ENCODE data around the gene ASTN2. TPM values are rescaled to one million over a fixed set of nuclear protein-coding genes. Genes with fewer than 3 reads are reported as not detected.

ASTN2 gene
- total and polyA plus RNA-seq, 2 experiments from 2014 or later: 7.0 to 24.6 TPM

- TF ChIP-seq REST (IDR thresholded peaks at IDR 0.05; ENCODE audit: unreplicated experiment): no peak
- no peak for TF ChIP-seq CTCF (conservative IDR thresholded peaks at IDR 0.05; ENCODE audit: low read depth in 2 of 2)
- no peak for TF ChIP-seq ZNF114 (CRISPR knock-in tag; IDR thresholded peaks at IDR 0.05)
- TF ChIP-seq ZNF331 (CRISPR knock-in tag; IDR thresholded peaks at IDR 0.05; ENCODE audit: low read depth): no peak
- no peak for TF ChIP-seq ETS1 (IDR thresholded peaks at IDR 0.05)
- TF ChIP-seq JUNB (IDR thresholded peaks at IDR 0.05; ENCODE audit: unreplicated experiment): no peak
- TF ChIP-seq CREB1 (CRISPR knock-in tag; IDR thresholded peaks at IDR 0.05; ENCODE audit: low read depth): no peak
Observed at GRCh38 chr9:117088786-117089185, 326.1 kb downstream of the ASTN2 start (continued).

GRCh38 chr9:117088140-117088539 lies 326.7 kb downstream of the ASTN2 start:
- H3K4me3 ChIP-seq: no peak overlapping the region
- H3K4me1 Mint-ChIP-seq: peaks cover 41% of the 10 kb centered on the region
- ATAC-seq: no peak
- H3K4me2 ChIP-seq: no peak overlapping the region
- H3K36me3 ChIP-seq (ENCODE audit: insufficient read depth): no peaks in the 10 kb centered on the region
- peaks cover 31% of the 10 kb centered on the region for H3K4me1 ChIP-seq (ENCODE audit: insufficient read depth)
- no peaks in the 10 kb centered on the region for H3F3A ChIP-seq (replicated peaks; ENCODE audit: low read depth)
- DNase-seq (ENCODE audit: low spot score): no peak
- no peak overlapping the region for H3K4me3 Mint-ChIP-seq
- H2AFZ ChIP-seq: no peak overlapping the region
- H3K27me3 Mint-ChIP-seq (ENCODE audit: insufficient read depth, low read depth, poor library complexity): peaks cover 7% of the 10 kb centered on the region
- H3K9me2 ChIP-seq (ENCODE audit: insufficient read depth): no peaks in the 10 kb centered on the region; the same call in 1 of the 2 replicates
- no peaks in the 10 kb centered on the region for H3K36me3 Mint-ChIP-seq (ENCODE audit: low read depth)
- no peaks in the 10 kb centered on the region for H3K9me3 Mint-ChIP-seq
- no peaks in the 10 kb centered on the region for H4K20me1 ChIP-seq (replicated peaks; ENCODE audit: insufficient read depth)
- H3K27ac Mint-ChIP-seq: no peak overlapping the region
- no peaks in the 10 kb centered on the region for H3K79me2 ChIP-seq (replicated peaks; ENCODE audit: insufficient read depth)
- no peaks in the 10 kb centered on the region for H3K27me3 ChIP-seq (ENCODE audit: insufficient read depth)
- H3K27ac ChIP-seq (ENCODE audit: low read depth): no peak overlapping the region
- TF ChIP-seq, protein P1, sequence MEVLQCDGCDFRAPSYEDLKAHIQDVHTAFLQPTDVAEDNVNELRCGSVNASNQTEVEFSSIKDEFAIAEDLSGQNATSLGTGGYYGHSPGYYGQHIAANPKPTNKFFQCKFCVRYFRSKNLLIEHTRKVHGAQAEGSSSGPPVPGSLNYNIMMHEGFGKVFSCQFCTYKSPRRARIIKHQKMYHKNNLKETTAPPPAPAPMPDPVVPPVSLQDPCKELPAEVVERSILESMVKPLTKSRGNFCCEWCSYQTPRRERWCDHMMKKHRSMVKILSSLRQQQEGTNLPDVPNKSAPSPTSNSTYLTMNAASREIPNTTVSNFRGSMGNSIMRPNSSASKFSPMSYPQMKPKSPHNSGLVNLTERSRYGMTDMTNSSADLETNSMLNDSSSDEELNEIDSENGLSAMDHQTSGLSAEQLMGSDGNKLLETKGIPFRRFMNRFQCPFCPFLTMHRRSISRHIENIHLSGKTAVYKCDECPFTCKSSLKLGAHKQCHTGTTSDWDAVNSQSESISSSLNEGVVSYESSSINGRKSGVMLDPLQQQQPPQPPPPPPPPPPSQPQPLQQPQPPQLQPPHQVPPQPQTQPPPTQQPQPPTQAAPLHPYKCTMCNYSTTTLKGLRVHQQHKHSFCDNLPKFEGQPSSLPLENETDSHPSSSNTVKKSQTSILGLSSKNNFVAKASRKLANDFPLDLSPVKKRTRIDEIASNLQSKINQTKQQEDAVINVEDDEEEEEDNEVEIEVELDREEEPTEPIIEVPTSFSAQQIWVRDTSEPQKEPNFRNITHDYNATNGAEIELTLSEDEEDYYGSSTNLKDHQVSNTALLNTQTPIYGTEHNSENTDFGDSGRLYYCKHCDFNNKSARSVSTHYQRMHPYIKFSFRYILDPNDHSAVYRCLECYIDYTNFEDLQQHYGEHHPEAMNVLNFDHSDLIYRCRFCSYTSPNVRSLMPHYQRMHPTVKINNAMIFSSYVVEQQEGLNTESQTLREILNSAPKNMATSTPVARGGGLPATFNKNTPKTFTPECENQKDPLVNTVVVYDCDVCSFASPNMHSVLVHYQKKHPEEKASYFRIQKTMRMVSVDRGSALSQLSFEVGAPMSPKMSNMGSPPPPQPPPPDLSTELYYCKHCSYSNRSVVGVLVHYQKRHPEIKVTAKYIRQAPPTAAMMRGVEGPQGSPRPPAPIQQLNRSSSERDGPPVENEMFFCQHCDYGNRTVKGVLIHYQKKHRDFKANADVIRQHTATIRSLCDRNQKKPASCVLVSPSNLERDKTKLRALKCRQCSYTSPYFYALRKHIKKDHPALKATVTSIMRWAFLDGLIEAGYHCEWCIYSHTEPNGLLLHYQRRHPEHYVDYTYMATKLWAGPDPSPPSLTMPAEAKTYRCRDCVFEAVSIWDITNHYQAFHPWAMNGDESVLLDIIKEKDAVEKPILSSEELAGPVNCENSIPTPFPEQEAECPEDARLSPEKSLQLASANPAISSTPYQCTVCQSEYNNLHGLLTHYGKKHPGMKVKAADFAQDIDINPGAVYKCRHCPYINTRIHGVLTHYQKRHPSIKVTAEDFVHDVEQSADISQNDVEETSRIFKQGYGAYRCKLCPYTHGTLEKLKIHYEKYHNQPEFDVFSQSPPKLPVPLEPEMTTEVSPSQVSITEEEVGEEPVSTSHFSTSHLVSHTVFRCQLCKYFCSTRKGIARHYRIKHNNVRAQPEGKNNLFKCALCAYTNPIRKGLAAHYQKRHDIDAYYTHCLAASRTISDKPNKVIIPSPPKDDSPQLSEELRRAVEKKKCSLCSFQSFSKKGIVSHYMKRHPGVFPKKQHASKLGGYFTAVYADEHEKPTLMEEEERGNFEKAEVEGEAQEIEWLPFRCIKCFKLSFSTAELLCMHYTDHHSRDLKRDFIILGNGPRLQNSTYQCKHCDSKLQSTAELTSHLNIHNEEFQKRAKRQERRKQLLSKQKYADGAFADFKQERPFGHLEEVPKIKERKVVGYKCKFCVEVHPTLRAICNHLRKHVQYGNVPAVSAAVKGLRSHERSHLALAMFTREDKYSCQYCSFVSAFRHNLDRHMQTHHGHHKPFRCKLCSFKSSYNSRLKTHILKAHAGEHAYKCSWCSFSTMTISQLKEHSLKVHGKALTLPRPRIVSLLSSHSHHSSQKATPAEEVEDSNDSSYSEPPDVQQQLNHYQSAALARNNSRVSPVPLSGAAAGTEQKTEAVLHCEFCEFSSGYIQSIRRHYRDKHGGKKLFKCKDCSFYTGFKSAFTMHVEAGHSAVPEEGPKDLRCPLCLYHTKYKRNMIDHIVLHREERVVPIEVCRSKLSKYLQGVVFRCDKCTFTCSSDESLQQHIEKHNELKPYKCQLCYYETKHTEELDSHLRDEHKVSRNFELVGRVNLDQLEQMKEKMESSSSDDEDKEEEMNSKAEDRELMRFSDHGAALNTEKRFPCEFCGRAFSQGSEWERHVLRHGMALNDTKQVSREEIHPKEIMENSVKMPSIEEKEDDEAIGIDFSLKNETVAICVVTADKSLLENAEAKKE (CRISPR knock-in tag; IDR thresholded peaks at IDR 0.05): no peak
- TF ChIP-seq ETS1 (IDR thresholded peaks at IDR 0.05): no peak
- TF ChIP-seq ZNF114 (CRISPR knock-in tag; IDR thresholded peaks at IDR 0.05): no peak
- TF ChIP-seq EZH2phosphoT487 (IDR thresholded peaks at IDR 0.05; ENCODE audit: unreplicated experiment): no peak

All from GM23338 (cell line).